Melanocyte of skin (primary cell): Measurements from ENCODE around the gene IL1F10. TPM values are rescaled to one million over a fixed set of nuclear protein-coding genes. Genes with fewer than 3 reads are reported as not detected.

Experiments
- small RNA-seq, 2 donors: library from RNA; depleted of rRNA; stranded (forward); fragments of <200 nt; gene quantifications; one replicate each; pipeline ENCODE3, GENCODE V24; 2012
- total RNA-seq, 2 donors: library from RNA; depleted of rRNA; stranded (reverse); fragments of >200 nt; gene quantifications; 2 replicates each; pipeline ENCODE4 v1.2.3, GENCODE V29; 2012

Gene IL1F10
- total RNA-seq, result not detected

DNA sequence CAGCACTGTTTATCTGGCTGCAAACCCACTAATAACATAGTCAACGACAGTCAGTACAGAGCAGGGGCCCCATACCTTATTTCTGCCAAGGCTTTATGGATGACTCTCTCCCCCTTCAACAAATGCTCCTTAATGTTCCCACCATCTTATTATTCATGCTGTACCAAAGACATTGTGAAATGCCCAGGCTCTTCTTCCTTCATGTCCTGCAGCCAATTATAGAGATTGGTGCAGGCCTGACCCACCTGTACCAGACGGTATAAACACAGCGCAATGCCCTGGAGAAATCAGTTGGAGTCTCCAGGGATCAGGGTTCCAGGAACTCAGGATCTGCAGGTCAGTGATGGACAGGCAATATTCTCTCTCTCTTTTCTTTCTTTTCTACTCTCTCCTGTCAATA lies at the start of gene IL1F10:
TSS of gene IL1F10 (plus strand) at position 290 of the 400 bp plus-strand sequence. CDS start 4,769 bp downstream, outside the sequence.

DNA sequence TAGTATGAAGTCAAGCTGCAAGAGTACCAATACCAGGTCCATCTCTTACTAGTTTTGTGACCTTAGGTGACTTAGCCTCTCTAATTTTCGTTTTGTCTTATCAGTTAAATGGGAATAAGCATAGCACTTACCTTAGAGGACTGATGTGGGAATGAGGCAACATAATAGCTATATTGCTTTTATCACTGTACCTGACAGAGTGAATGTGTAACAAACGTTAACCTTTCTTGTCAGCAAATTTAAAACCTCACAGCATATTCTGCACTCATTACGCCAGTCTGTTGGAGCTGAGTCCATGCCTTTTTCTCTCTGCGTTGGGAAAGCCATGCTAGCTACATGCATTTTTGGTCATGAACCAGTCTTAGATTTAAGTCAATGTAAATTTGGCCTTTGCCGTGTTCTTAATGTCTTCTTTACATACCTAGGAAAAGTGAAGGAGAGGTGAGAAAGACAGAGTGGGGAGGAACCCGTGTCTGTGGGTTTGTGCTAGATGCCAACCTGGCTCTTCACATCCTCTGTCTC lies 15.3 kb upstream of the IL1F10 start, which contains the start of gene IL36B:
TSS of gene IL36B (minus strand) at position 472 of the 522 bp plus-strand sequence.

DNA sequence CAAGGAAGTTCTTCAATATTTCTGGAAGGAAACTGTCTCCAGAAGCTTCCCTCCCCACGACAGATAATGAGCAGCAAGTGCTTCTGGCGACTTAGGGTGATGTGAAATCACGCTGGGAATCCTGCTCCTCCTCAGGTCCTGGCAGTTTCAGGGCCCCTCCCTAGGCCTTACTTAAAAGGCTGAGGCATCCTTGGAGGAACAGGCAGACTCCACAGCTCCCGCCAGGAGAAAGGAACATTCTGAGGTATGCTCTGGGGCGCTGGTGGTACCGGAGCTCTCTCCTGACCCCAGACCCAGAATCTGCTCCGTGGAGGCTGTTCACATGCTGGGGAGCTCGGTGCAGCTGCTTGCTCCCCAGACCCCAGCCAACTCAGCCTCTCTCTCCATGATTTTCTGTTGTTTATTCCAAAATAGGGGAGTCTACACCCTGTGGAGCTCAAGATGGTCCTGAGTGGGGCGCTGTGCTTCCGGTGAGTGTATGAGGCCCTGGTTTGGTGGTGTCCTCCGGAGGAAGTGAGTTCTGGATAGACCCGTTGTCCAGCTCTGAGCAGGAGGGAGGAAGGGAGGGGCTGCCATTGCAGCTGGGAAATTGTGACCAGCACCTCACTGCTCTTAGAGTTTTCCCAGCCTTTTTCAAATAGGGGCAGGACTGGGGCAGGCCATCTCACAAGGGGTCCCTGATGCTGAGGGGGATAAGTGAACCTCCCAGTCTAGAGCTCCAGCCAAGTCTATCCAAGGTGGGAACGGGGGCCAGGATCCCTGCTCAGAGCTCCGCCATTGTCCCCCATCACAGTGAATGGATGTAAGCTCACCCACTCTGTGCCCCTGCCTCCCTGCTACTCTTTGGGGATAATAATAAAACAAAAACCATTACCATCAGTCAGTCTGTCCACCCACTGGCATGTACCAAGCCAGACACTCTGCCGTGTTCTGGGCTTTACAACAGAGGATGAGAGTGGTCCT lies 8.5 kb upstream of the IL1F10 start, which contains the start of gene IL36RN:
TSS of gene IL36RN (plus strand) at position 201 of the 963 bp plus-strand sequence. CDS start at position 442, 241 bp downstream.

Small RNA genes within 50 kb of the gene (small RNA-seq; reads per million reads assigned to genes)
- 0 to 0.04 reads per million in 2 donors for gene RNU6-1180P

Other genes with a start within 250 kb of the IL1F10 start
- gene IL1B, start 231.2 kb upstream of the IL1F10 start, total RNA-seq, result not detected
- not detected for gene IL37, start 156.8 kb upstream of the IL1F10 start, total RNA-seq
- gene IL36G, start 90.0 kb upstream of the IL1F10 start, total RNA-seq, result not detected
- not detected for gene IL36A, start 62.5 kb upstream of the IL1F10 start, total RNA-seq
- gene IL36B, start 15.1 kb upstream of the IL1F10 start, total RNA-seq, result not detected
- gene IL36RN, start 8.8 kb upstream of the IL1F10 start, total RNA-seq, result not detected
- gene IL1RN, start 59.6 kb downstream of the IL1F10 start, total RNA-seq, result under 1 TPM; 0.33 to 0.69 TPM
- 1 to 10 TPM in 1 of 2 donors, under 1 TPM in 1; 0.67 to 2.8 TPM for gene PSD4, start 106.0 kb downstream of the IL1F10 start, total RNA-seq
- gene PAX8, start 211.0 kb downstream of the IL1F10 start, total RNA-seq, result under 1 TPM in 1 of 2 donors, not detected in 1; under 0.01 TPM